A549 (cell line): ENCODE data around the gene SLC35D2.

Experiments used
- EP300 ChIP-seq, 2 experiments: fragments of >200 bp; sonication (Bioruptor Twin); formaldehyde crosslinking; IDR thresholded peaks; 2 replicates in 1 of 2; 3 replicates in 1 of 2; pipeline ENCODE4 v1.6.1; 2016 to 2017
- JUNB ChIP-seq: fragments of >200 bp; sonication (Bioruptor Twin); formaldehyde crosslinking; IDR thresholded peaks from 2 replicates; pipeline ENCODE4 v1.6.1; 2016
- POLR2A ChIP-seq: IDR thresholded peaks from 2 replicates; pipeline ENCODE4 v1.6.1; 2012; ENCODE audit warnings: mild to moderate bottlenecking, low read length
- RFX5 ChIP-seq: fragments of 450-650 bp; IDR thresholded peaks from 2 replicates; pipeline ENCODE4 v1.7.1; 2014; ENCODE audit warnings: antibody characterized with exemption, mild to moderate bottlenecking, moderate library complexity
- TF ChIP-seq, protein P1 (sequence below): IDR thresholded peaks from 2 replicates; pipeline ENCODE4 v1.6.1; 2012
- TF ChIP-seq, protein P2 (sequence below): fragments of >200 bp; sonication (Bioruptor Twin); formaldehyde crosslinking; IDR thresholded peaks from 3 replicates; pipeline ENCODE4 v1.5.1; 2016

- TF ChIP-seq RFX5 (no peak), JUNB (no peak), POLR2A (no peak), EP300 (IDR thresholded peaks at IDR 0.05) (no peak)
- TF ChIP-seq, protein P1, sequence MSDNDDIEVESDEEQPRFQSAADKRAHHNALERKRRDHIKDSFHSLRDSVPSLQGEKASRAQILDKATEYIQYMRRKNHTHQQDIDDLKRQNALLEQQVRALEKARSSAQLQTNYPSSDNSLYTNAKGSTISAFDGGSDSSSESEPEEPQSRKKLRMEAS = no peak
- TF ChIP-seq, protein P2, sequence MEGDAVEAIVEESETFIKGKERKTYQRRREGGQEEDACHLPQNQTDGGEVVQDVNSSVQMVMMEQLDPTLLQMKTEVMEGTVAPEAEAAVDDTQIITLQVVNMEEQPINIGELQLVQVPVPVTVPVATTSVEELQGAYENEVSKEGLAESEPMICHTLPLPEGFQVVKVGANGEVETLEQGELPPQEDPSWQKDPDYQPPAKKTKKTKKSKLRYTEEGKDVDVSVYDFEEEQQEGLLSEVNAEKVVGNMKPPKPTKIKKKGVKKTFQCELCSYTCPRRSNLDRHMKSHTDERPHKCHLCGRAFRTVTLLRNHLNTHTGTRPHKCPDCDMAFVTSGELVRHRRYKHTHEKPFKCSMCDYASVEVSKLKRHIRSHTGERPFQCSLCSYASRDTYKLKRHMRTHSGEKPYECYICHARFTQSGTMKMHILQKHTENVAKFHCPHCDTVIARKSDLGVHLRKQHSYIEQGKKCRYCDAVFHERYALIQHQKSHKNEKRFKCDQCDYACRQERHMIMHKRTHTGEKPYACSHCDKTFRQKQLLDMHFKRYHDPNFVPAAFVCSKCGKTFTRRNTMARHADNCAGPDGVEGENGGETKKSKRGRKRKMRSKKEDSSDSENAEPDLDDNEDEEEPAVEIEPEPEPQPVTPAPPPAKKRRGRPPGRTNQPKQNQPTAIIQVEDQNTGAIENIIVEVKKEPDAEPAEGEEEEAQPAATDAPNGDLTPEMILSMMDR = no peak
Measured at GRCh38 chr9:96408409-96409280, 25.1 kb upstream of the SLC35D2 start.
